Endothelial cell (in vitro differentiated cells): ENCODE results near the gene PRMT1. TPM values are rescaled to one million over a fixed set of nuclear protein-coding genes. Genes with fewer than 3 reads are reported as not detected.

Experiments used
- DNase-seq: peaks from one replicate; pipeline ENCODE4 v3.0.0; 2021; ENCODE audit warnings: low spot score
- H3K27ac Mint-ChIP-seq: one replicate; pipeline ENCODE4 v1.8.0; 2021; ENCODE audit warnings: mixed read lengths, inconsistent platforms; ENCODE audit not compliant: unreplicated experiment
- H3K27me3 Mint-ChIP-seq: one replicate; pipeline ENCODE4 v1.8.0; 2021; ENCODE audit warnings: mild to moderate bottlenecking, moderate library complexity, mixed read lengths, inconsistent platforms; ENCODE audit not compliant: unreplicated experiment
- H3K36me3 Mint-ChIP-seq: one replicate; pipeline ENCODE4 v1.8.0; 2021; ENCODE audit warnings: mild to moderate bottlenecking, low read depth, mixed read lengths, inconsistent platforms; ENCODE audit not compliant: unreplicated experiment
- H3K4me1 Mint-ChIP-seq: one replicate; pipeline ENCODE4 v1.8.0; 2021; ENCODE audit warnings: mild to moderate bottlenecking, mixed read lengths, inconsistent platforms; ENCODE audit not compliant: unreplicated experiment
- H3K4me3 Mint-ChIP-seq: one replicate; pipeline ENCODE4 v1.8.0; 2021; ENCODE audit warnings: mild to moderate bottlenecking, mixed read lengths, inconsistent platforms; ENCODE audit not compliant: unreplicated experiment
- H3K9me3 Mint-ChIP-seq: one replicate; pipeline ENCODE4 v1.8.0; 2021; ENCODE audit warnings: mixed read lengths, inconsistent platforms; ENCODE audit not compliant: unreplicated experiment
- CTCF ChIP-seq: fragments of 200-600 bp; sonication (generic); IDR thresholded peaks from one replicate; pipeline ENCODE4 v1.5.0; 2021; ENCODE audit warnings: antibody characterized with exemption; ENCODE audit not compliant: unreplicated experiment
- total RNA-seq: library from RNA; stranded (reverse); fragmentation: NEBNext Ultra II Directional; extraction: Animal tissue kit (Norgen Biotek cat#: 25700); gene quantifications from one replicate; pipeline ENCODE4 v1.2.1, GENCODE V29; 2021; ENCODE audit not compliant: unreplicated experiment

Gene PRMT1
- total RNA-seq, 1 donor from 2014 or later = 175 TPM

GRCh38 chr19:49685845-49686332, 8.8 kb downstream of the PRMT1 start:
- Mint-ChIP-seq H3K27me3 (peaks cover 28% of the 10 kb centered on the region), H3K4me3 (no peak overlapping the region), H3K27ac (peak overlapping the region; percentile 53), H3K36me3 (peaks cover 34% of the 10 kb centered on the region), H3K4me1 (peaks cover 44% of the 10 kb centered on the region), H3K9me3 (no peaks in the 10 kb centered on the region)
- no peak for DNase-seq
- TF ChIP-seq CTCF = no peak

GRCh38 chr19:49686503-49687088, 9.5 kb downstream of the PRMT1 start:
- H3K4me3 Mint-ChIP-seq = peak overlapping the region; percentile 21
- TF ChIP-seq CTCF = no peak
- H3K27ac Mint-ChIP-seq = peak overlapping the region; percentile 82
- no peak for DNase-seq
- peaks cover 31% of the 10 kb centered on the region for H3K36me3 Mint-ChIP-seq
- no peaks in the 10 kb centered on the region for H3K9me3 Mint-ChIP-seq
- H3K4me1 Mint-ChIP-seq = peaks cover 46% of the 10 kb centered on the region
- peaks cover 30% of the 10 kb centered on the region for H3K27me3 Mint-ChIP-seq

- peaks cover 46% of the 10 kb centered on the region for H3K4me1 Mint-ChIP-seq
Observed at GRCh38 chr19:49687150-49687549, 10.1 kb downstream of the PRMT1 start.

GRCh38 chr19:49687566-49688316, 10.7 kb downstream of the PRMT1 start:
- H3K9me3 Mint-ChIP-seq = no peaks in the 10 kb centered on the region
- TF ChIP-seq CTCF = no peak
- DNase-seq = no peak
- peaks cover 46% of the 10 kb centered on the region for H3K4me1 Mint-ChIP-seq
- peak overlapping the region; percentile 96 for H3K27ac Mint-ChIP-seq
- peaks cover 32% of the 10 kb centered on the region for H3K36me3 Mint-ChIP-seq
- peak overlapping the region; percentile 77 for H3K4me3 Mint-ChIP-seq
- peaks cover 30% of the 10 kb centered on the region for H3K27me3 Mint-ChIP-seq

More at GRCh38 chr19:49687150-49687549, 10.1 kb downstream of the PRMT1 start:
- TF ChIP-seq CTCF = no peak
- DNase-seq = no peak
- Mint-ChIP-seq H3K27ac (peak overlapping the region; percentile 96), H3K4me3 (peak overlapping the region; percentile 21), H3K36me3 (peaks cover 31% of the 10 kb centered on the region), H3K27me3 (peaks cover 30% of the 10 kb centered on the region), H3K9me3 (no peaks in the 10 kb centered on the region)
